ENCODE data around the gene BRSK2.

Gene BRSK2

GRCh38 chr11:1454576-1454975 lies 64.8 kb downstream of the BRSK2 start:
- DNase-seq = no peak

- no peak for DNase-seq
Measured at GRCh38 chr11:1455032-1455762, 65.5 kb downstream of the BRSK2 start.

GRCh38 chr11:1455763-1456060 lies 66.0 kb downstream of the BRSK2 start:
- no peak for DNase-seq

- DNase-seq = no peak
Measured at GRCh38 chr11:1456176-1456575, 66.4 kb downstream of the BRSK2 start.

GRCh38 chr11:1456596-1457325 lies 67.0 kb downstream of the BRSK2 start:
- no peak for DNase-seq

GRCh38 chr11:1457326-1457680 lies 67.6 kb downstream of the BRSK2 start:
- DNase-seq = no peak

- no peak for DNase-seq
Measured at GRCh38 chr11:1457856-1458255, 68.1 kb downstream of the BRSK2 start.

- peak; percentile 5 for DNase-seq
Measured at GRCh38 chr11:1458340-1459218, 68.8 kb downstream of the BRSK2 start.

- no peak for DNase-seq
Measured at GRCh38 chr11:1459219-1459575, 69.5 kb downstream of the BRSK2 start.

- DNase-seq = no peak
Measured at GRCh38 chr11:1459764-1460395, 70.1 kb downstream of the BRSK2 start.

GRCh38 chr11:1460396-1460985 lies 70.8 kb downstream of the BRSK2 start:
- no peak for DNase-seq

GRCh38 chr11:1460986-1461825 lies 71.5 kb downstream of the BRSK2 start:
- DNase-seq = no peak

GRCh38 chr11:1461826-1462697 lies 72.3 kb downstream of the BRSK2 start:
- DNase-seq = no peak

GRCh38 chr11:1462698-1462975 lies 72.9 kb downstream of the BRSK2 start:
- no peak for DNase-seq

GRCh38 chr11:1463056-1463455 lies 73.3 kb downstream of the BRSK2 start:
- no peak for DNase-seq

GRCh38 chr11:1466784-1467183 lies 77.0 kb downstream of the BRSK2 start:
- DNase-seq = no peak

- no peak for DNase-seq
Measured at GRCh38 chr11:1467270-1467669, 77.5 kb downstream of the BRSK2 start.

- DNase-seq = no peak
Measured at GRCh38 chr11:1468002-1468401, 78.3 kb downstream of the BRSK2 start.

- DNase-seq = no peak
Measured at GRCh38 chr11:1468473-1469066, 78.8 kb downstream of the BRSK2 start.

- DNase-seq = no peak
Measured at GRCh38 chr11:1469287-1469910, 79.7 kb downstream of the BRSK2 start.
